Ectodermal cell (in vitro differentiated cells): ENCODE measurements around the gene ZFP69B.
A peak's percentile ranks its signal among the peaks of the same experiment; 100 is the strongest.

Experiments used
- H3K27ac ChIP-seq: 2 replicates; pipeline ENCODE4 v1.7.0; 2013; ENCODE audit warnings: mild to moderate bottlenecking, low read depth, low read length; ENCODE audit not compliant: insufficient read depth, poor library complexity, severe bottlenecking
- H3K27me3 ChIP-seq: 2 replicates; pipeline ENCODE4 v1.7.0; 2013; ENCODE audit warnings: mild to moderate bottlenecking, low read length; ENCODE audit not compliant: insufficient read depth, control insufficient read depth, poor library complexity, severe bottlenecking
- H3K36me3 ChIP-seq: one replicate; pipeline ENCODE4 v1.7.0; 2013; ENCODE audit warnings: low read length; ENCODE audit not compliant: control insufficient read depth, insufficient read depth
- H3K4me1 ChIP-seq: one replicate; pipeline ENCODE4 v1.7.0; 2013; ENCODE audit warnings: low read length; ENCODE audit not compliant: control insufficient read depth, insufficient read depth
- H3K4me3 ChIP-seq: 2 replicates; pipeline ENCODE4 v1.7.0; 2013; ENCODE audit warnings: low read depth, low read length, control low read depth; ENCODE audit not compliant: insufficient read depth
- H3K9me3 ChIP-seq: 2 replicates; pipeline ENCODE4 v1.7.0; 2013; ENCODE audit warnings: mild to moderate bottlenecking, low read length, moderate library complexity; ENCODE audit not compliant: control insufficient read depth
- WGBS, 2 experiments: methylation state at CpG; one replicate each; pipeline ENCODE4 v1.1.7; 2013; ENCODE audit warnings: missing lambda C conversion rate in 2 of 2; 5-methylcytosine and 5-hydroxymethylcytosine counted together

ZFP69B gene

DNA sequence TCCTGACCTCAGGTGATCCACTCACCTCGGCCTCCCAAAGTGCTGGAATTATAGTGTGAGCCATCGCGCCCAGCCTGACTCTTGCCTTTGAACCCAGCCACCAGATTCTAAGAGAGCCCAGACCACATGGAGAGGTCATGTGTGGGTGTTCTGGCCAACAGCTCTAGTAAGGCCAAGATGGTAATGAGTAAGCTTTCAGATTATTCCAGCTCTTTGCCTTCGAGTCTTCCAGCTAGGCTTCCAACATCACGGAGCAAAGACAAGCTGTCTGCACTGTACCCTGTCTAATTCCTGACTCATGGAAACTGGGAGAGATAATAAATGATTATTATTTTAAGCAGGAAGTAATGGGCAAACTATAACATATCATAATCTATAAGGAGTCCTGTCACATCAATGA is 14.8 kb upstream of the ZFP69B start:
- 92 to 99% methylated on average over 5 of the region's 5 CpGs for WGBS, 2 experiments
- Histone ChIP-seq H3K36me3 (no peaks in the 10 kb centered on the region), H3K4me1 (no peaks in the 10 kb centered on the region), H3K27ac (no peak overlapping the region), H3K9me3 (no peaks in the 10 kb centered on the region), H3K27me3 (no peaks in the 10 kb centered on the region), H3K4me3 (no peak overlapping the region)

DNA sequence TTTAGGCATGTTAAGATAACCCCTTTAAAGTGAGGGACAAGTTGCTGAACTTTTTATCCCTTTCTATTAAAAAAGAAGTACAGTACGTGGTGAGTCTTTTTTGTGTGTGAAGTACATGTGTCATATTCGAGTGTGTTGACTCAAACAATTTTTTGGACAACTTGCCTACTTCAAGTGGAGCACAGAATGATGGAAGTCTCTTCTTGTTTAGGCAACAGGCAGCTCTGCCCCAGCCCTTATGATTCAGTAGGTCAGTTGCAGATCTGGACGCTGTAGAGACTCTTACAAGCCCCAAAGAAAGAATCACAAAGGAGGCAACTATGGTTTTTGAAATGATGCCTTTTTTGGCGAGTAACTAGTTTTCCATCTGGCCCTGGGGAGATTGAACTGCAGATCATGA is 14.4 kb upstream of the ZFP69B start:
- H3K36me3 ChIP-seq, result no peaks in the 10 kb centered on the region
- H3K27ac ChIP-seq, result no peak overlapping the region
- no peaks in the 10 kb centered on the region for H3K9me3 ChIP-seq
- H3K4me3 ChIP-seq, result no peak overlapping the region
- no peaks in the 10 kb centered on the region for H3K4me1 ChIP-seq
- no peaks in the 10 kb centered on the region for H3K27me3 ChIP-seq
- 92 to 93% methylated on average over 4 of the region's 4 CpGs for WGBS, 2 experiments

DNA sequence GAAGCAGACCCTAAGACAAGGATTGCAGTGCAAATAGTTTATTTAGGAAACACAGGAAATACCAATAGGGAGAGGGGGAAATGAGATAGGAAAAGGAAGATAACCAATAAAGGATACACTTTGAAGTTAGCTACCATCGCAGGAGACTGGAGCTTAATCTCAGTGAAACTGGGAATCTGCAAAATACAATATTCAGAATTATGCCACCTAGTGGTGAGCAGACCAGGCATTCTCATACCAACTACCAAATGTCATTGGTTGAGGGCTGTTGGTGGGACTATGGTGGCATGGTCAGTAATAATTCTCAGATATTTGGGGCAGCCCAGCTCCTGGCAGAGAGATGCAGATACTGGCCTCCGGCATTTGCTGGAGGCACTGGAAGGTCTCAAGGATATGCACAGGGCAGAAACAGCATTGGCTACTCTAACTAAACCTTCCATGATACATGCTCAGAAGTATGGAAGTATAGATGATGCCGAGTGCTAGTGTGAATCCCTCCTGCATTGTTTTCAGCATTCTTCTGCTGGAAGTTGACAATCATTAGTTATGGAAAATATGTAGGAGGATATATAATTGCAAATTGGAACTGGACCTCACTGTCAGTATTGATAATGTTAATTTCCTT is 11.8 kb upstream of the ZFP69B start:
- H3K4me3 ChIP-seq, result no peak overlapping the region
- 77 to 84% methylated on average over 3 of the region's 3 CpGs for WGBS, 2 experiments
- no peaks in the 10 kb centered on the region for H3K9me3 ChIP-seq
- H3K36me3 ChIP-seq, result no peaks in the 10 kb centered on the region
- no peak overlapping the region for H3K27ac ChIP-seq
- H3K27me3 ChIP-seq, result no peaks in the 10 kb centered on the region
- H3K4me1 ChIP-seq, result no peaks in the 10 kb centered on the region

DNA sequence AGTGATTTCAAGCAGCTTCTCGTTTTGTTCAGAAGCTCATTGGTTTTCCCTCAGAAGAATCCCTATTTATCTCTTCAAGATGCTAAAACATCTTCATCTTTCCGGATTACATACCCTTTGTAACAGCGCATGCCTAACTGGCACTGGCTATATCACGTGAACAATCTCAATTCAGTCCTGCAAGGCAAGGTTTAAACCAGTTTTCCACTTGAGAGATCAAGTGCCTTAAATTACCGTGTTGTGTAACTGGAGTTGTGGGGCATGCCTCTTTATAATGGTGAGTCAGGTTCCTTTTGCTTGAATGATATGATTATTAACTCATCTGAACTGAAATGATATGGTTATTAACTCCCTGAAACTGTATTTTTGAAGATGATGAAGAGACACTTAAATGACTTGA is 11.0 kb upstream of the ZFP69B start:
- Histone ChIP-seq H3K27ac (no peak overlapping the region), H3K36me3 (no peaks in the 10 kb centered on the region), H3K4me3 (no peak overlapping the region), H3K9me3 (no peaks in the 10 kb centered on the region), H3K27me3 (no peaks in the 10 kb centered on the region), H3K4me1 (no peaks in the 10 kb centered on the region)
- 90 to 91% methylated on average over 5 of the region's 5 CpGs for WGBS, 2 experiments

DNA sequence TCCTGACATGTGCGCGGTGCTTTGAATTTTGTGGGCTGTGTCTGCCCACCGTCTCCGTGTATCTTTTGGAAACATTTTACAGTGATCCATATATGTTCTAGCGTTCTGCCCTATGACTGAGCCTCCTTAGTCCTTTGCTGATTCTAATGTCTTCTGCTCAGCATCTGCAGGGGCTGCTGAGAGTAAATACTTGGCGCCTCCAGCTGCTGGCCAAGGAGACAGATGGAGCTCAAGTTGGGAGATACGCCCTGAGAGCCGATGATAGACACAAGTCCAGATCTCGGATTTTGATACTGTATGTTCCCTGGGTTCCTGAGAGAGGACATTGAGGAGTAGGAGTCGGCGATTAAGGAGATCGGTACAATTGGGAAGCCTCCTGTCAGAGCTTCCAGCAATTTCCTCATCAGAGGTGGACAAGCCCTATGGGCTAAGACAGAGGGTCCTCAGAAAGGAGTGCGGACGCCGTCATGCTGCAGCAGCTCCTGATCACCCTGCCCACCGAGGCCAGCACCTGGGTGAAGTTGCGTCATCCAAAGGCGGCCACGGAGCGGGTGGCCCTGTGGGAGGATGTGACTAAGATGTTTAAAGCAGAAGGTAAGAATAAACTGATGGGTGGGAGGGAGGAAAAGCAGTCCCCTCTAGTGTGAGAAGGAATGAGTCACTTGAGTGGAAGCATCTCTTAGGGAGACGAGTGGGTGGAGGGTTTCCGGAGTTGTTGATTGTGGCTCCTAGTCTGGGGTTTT is 390 bp downstream of the ZFP69B start:
- Histone ChIP-seq H3K4me1 (no peaks in the 10 kb centered on the region), H3K4me3 (peak overlapping the region; percentile 67), H3K9me3 (no peaks in the 10 kb centered on the region), H3K27ac (peak overlapping the region; percentile 95), H3K27me3 (no peaks in the 10 kb centered on the region), H3K36me3 (peaks cover 33% of the 10 kb centered on the region)
- 22 to 26% methylated on average over 22 of the region's 22 CpGs for WGBS, 2 experiments

DNA sequence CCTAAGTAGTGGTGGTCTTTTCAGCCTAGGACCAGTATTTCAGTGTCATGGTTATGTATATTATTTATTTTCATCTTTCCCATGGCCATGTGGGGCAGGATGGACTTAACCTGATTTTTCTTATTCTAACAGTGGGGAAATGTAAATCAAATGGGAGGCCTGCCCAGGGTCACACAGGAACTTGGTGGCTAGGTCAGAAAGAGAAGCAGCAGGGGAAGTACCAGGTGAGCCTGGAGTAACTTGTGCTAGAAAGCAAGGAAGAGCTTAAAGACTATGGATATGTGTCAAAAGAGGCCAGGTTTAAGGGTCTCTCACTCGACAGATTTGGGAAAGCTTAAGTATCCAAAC is 936 bp downstream of the ZFP69B start:
- WGBS, 2 experiments, result 54 to 75% methylated on average over 1 of the region's 1 CpG

DNA sequence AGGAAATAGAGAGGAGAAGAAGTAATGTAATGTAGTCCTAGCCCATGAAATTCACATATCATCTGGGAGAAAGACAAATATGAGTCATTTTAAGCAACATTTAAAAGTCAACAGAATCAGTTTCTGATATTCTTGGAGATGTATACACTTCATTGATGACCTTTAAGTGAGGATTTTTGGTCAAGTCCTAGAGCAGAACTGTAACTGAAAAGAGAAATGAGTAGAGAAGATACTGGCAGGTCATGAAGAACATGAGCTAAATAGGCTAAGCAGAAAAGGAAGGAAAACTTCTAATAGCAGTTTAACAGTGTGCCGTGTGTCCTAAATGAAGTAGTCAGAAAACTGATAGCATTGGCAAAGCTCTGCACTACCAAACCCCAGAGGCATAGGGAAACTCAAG is 4.6 kb downstream of the ZFP69B start:
- 89 to 100% methylated on average over 1 of the region's 1 CpG for WGBS, 2 experiments
- Histone ChIP-seq H3K9me3 (peaks cover 11% of the 10 kb centered on the region), H3K36me3 (peaks cover 72% of the 10 kb centered on the region), H3K27ac (no peak overlapping the region), H3K4me3 (no peak overlapping the region), H3K4me1 (no peaks in the 10 kb centered on the region), H3K27me3 (no peaks in the 10 kb centered on the region)

More for the DNA sequence above, 936 bp downstream of the ZFP69B start:
- Histone ChIP-seq H3K9me3 (no peaks in the 10 kb centered on the region), H3K4me3 (peak overlapping the region; percentile 67), H3K4me1 (no peaks in the 10 kb centered on the region), H3K36me3 (peaks cover 36% of the 10 kb centered on the region), H3K27ac (no peak overlapping the region), H3K27me3 (no peaks in the 10 kb centered on the region)

DNA sequence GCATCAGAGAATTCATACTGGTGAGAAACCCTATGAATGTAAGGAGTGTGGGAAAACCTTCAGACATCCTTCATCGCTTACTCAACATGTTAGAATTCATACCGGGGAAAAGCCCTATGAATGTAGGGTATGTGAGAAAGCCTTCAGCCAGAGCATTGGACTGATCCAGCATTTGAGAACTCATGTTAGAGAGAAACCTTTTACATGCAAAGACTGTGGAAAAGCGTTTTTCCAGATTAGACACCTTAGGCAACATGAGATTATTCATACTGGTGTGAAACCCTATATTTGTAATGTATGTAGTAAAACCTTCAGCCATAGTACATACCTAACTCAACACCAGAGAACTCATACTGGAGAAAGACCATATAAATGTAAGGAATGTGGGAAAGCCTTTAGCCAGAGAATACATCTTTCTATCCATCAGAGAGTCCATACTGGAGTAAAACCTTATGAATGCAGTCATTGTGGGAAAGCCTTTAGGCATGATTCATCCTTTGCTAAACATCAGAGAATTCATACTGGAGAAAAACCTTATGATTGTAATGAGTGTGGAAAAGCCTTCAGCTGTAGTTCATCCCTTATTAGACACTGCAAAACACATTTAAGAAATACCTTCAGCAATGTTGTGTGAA is 12.8 kb downstream of the ZFP69B start:
- Histone ChIP-seq H3K36me3 (peaks cover 62% of the 10 kb centered on the region), H3K27me3 (no peaks in the 10 kb centered on the region), H3K4me1 (no peaks in the 10 kb centered on the region), H3K9me3 (peaks cover 24% of the 10 kb centered on the region), H3K4me3 (no peak overlapping the region), H3K27ac (no peak overlapping the region)
- WGBS, 2 experiments, result 97 to 99% methylated on average over 3 of the region's 3 CpGs

DNA sequence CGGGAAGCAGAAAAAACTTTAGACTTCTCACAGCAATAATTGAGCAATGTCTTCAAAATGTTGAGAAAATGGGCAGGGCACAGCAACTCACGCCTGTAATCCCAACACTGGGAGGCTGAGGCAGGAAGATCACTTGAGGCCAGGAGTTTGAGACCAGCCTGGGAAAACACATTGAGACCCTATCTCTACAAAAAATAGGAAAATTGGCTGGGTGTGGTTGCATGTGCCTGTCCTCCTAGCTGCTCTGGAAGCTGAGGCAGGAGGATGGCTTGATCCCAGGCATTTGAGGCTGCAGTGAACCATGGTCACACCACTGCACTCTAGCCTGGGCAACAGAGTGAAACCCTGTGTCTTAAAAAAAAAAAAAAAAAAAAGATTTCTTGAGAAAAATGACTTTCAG is 19.1 kb downstream of the ZFP69B start:
- Histone ChIP-seq H3K36me3 (peaks cover 8% of the 10 kb centered on the region), H3K9me3 (peaks cover 10% of the 10 kb centered on the region), H3K4me1 (no peaks in the 10 kb centered on the region), H3K27ac (no peak overlapping the region), H3K27me3 (no peaks in the 10 kb centered on the region), H3K4me3 (no peak overlapping the region)
- WGBS, 2 experiments, result 89 to 92% methylated on average over 2 of the region's 2 CpGs

GRCh38 chr1:40475268-40475667 is 25.0 kb downstream of the ZFP69B start:
- H3K4me3 ChIP-seq, result no peak overlapping the region
- peaks cover under 1% of the 10 kb centered on the region for H3K9me3 ChIP-seq
- H3K36me3 ChIP-seq, result no peaks in the 10 kb centered on the region
- no peaks in the 10 kb centered on the region for H3K4me1 ChIP-seq
- WGBS, 2 experiments, result 95 to 100% methylated on average over 2 of the region's 2 CpGs
- no peak overlapping the region for H3K27ac ChIP-seq
- no peaks in the 10 kb centered on the region for H3K27me3 ChIP-seq
